HCT116 (cell line): ENCODE measurements around the gene THSD7B.

Experiments
- CEBPB ChIP-seq: IDR thresholded peaks from 2 replicates; pipeline ENCODE4 v1.6.1; 2012; ENCODE audit warnings: low read depth
- EZH2 ChIP-seq: fragments of 200-600 bp; sonication (generic); IDR thresholded peaks from 2 replicates; pipeline ENCODE4 v1.6.1; 2017; ENCODE audit warnings: antibody characterized with exemption, mixed run types
- EZH2phosphoT487 ChIP-seq: fragments of 200-600 bp; IDR thresholded peaks from 2 replicates; pipeline ENCODE4 v1.6.1; 2018; ENCODE audit warnings: antibody characterized with exemption, borderline replicate concordance
- POLR2A ChIP-seq: IDR thresholded peaks from 2 replicates; pipeline ENCODE4 v1.7.0; 2011; ENCODE audit warnings: borderline replicate concordance; ENCODE audit not compliant: insufficient read depth, insufficient read length; ENCODE audit errors: extremely low read depth
- POLR2AphosphoS5 ChIP-seq: IDR thresholded peaks from 2 replicates; pipeline ENCODE4 v1.6.1; 2011; ENCODE audit warnings: mild to moderate bottlenecking, low read depth, low read length, moderate library complexity
- RAD21 ChIP-seq: IDR thresholded peaks from 2 replicates; pipeline ENCODE4 v1.6.1; 2012; ENCODE audit warnings: low read depth, mild to moderate bottlenecking
- SIN3A ChIP-seq: IDR thresholded peaks from 2 replicates; pipeline ENCODE4 v1.6.1; 2012; ENCODE audit warnings: low read depth
- ZNF274 ChIP-seq: fragments of 200-500 bp; sonication (Bioruptor generic); IDR thresholded peaks from 2 replicates; pipeline ENCODE4 v1.6.1; 2014; ENCODE audit warnings: mild to moderate bottlenecking, low read depth, low read length, inconsistent platforms
- TF ChIP-seq, protein P1 (sequence below), 3 experiments: fragments of 200-600 bp in 1 of 3; sonication (generic) in 1 of 3; IDR thresholded peaks in 2 of 3; conservative IDR thresholded peaks in 1 of 3; 2 replicates each; pipeline ENCODE4 v1.5.1; 2012 to 2017; ENCODE audit warnings: low read depth in 2 of 3, low read length in 2 of 3, antibody characterized with exemption in 1 of 3, borderline replicate concordance in 1 of 3, control low read depth in 1 of 3, mild to moderate bottlenecking in 1 of 3, mixed read lengths in 1 of 3, mixed run types in 1 of 3, moderate library complexity in 1 of 3; ENCODE audit not compliant: insufficient read depth in 1 of 3
- TF ChIP-seq, protein P2 (sequence below): IDR thresholded peaks from 2 replicates; pipeline ENCODE4 v1.6.1; 2012

DNA sequence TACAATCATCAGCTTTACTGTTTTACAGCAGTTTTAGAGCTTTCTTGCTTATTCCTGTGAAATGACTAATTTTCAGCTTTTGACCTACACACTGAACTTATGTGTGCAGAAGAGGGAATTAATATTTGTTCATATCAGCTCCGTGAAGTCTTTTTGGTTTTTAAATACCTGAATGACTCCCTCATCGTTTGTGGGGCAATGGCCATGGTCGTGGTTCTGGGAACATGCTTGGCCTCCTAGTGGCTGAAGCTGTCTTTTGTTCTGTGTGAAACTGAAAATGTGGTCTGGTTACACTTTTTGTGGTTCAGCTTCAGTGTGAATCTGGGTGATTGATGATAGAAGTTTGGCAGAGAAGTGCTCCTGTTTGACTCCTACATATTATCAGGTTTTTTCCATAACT, 408.1 kb downstream of the THSD7B start:
- TF ChIP-seq, protein P1, sequence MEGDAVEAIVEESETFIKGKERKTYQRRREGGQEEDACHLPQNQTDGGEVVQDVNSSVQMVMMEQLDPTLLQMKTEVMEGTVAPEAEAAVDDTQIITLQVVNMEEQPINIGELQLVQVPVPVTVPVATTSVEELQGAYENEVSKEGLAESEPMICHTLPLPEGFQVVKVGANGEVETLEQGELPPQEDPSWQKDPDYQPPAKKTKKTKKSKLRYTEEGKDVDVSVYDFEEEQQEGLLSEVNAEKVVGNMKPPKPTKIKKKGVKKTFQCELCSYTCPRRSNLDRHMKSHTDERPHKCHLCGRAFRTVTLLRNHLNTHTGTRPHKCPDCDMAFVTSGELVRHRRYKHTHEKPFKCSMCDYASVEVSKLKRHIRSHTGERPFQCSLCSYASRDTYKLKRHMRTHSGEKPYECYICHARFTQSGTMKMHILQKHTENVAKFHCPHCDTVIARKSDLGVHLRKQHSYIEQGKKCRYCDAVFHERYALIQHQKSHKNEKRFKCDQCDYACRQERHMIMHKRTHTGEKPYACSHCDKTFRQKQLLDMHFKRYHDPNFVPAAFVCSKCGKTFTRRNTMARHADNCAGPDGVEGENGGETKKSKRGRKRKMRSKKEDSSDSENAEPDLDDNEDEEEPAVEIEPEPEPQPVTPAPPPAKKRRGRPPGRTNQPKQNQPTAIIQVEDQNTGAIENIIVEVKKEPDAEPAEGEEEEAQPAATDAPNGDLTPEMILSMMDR (IDR thresholded peaks at IDR 0.05 in 2 of 3, conservative IDR thresholded peaks at IDR 0.05 in 1 of 3; ENCODE audit: borderline replicate concordance in 1 of 3, insufficient read depth in 1 of 3, low read depth in 2 of 3, low read length in 2 of 3) = 0 out of 6 replicates have a peak, but pooled peaks of 1 of the 3 experiments have one; percentile 18
- TF ChIP-seq POLR2A = no peak
- no peak for TF ChIP-seq ZNF274
- no peak for TF ChIP-seq EZH2
- TF ChIP-seq RAD21 = no peak
- no peak for TF ChIP-seq CEBPB
- TF ChIP-seq EZH2phosphoT487 = no peak
- TF ChIP-seq, protein P2, sequence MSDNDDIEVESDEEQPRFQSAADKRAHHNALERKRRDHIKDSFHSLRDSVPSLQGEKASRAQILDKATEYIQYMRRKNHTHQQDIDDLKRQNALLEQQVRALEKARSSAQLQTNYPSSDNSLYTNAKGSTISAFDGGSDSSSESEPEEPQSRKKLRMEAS = no peak
- no peak for TF ChIP-seq POLR2AphosphoS5
- TF ChIP-seq SIN3A = no peak
